OCI-LY1 (cell line): ENCODE data around the gene SFXN4.

Source experiments
- CTCF ChIP-seq: fragments of 200-600 bp; sonication (generic), shearing (Covaris generic); IDR thresholded peaks from 2 replicates; pipeline ENCODE4 v1.5.1; 2017; ENCODE audit warnings: mild to moderate bottlenecking, antibody characterized with exemption, low read length, moderate library complexity, mixed read lengths
- EZH2 ChIP-seq: fragments of 200-600 bp; sonication (generic), shearing (Covaris generic); IDR thresholded peaks from 2 replicates; pipeline ENCODE4 v1.8.0; 2017; ENCODE audit warnings: borderline replicate concordance, mixed run types, mild to moderate bottlenecking, antibody characterized with exemption, low read length, moderate library complexity, mixed read lengths

- TF ChIP-seq CTCF, result no peak
- no peak for TF ChIP-seq EZH2
These were observed at the start of gene SFXN4 for GRCh38 chr10:119165171-119166117.
